GM18505 (cell line): ENCODE results near the gene ZSWIM6.

Experiments
- ATAC-seq: cut with Tn5 transposase; IDR thresholded peaks from one replicate; pipeline ENCODE4 v1.9.1; 2021; ENCODE audit not compliant: unreplicated experiment
- POLR2A ChIP-seq: IDR thresholded peaks from 4 replicates; pipeline ENCODE4 v1.6.1; 2011; ENCODE audit warnings: borderline replicate concordance; ENCODE audit not compliant: insufficient read depth, insufficient read length; ENCODE audit errors: extremely low read depth

The ZSWIM6 gene

DNA sequence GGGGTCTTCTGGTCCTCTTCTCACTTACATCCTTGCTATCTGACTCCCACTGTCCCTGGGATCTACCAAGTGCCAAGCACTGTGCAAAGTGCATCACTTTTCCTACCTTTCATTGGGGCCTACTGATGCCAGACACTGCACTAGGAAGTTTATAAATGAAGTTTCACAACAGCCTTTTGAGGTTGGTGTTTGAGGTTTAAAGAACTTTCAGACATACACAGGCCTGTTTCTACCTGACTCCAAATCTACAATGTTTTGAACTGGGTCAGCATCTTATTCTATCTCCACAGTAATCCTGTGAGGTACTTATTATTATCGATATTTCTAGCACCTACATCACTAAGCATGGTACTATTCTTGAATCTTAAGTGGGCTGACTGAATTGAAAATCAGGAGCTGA is 227.7 kb downstream of the ZSWIM6 start:
- ATAC-seq, result no peak
- no peak for TF ChIP-seq POLR2A

DNA sequence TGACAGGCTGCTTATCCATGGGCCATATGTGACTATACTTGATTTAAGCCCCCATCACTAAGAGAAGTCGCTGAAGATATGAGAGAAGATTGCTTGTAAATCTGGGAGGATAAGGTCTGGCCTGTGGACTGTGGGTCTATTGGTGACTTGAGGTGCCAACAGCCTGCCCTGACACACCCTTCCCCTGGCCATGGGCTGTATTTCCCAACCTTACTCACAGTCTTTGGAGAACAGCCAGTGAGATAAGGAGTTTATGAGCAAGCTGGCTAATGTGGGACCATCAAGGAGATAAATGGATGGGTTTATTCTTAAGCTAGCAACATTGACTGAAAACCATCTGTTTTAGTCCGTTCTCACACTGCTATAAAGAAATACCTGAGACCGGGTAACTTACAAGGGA is 231.3 kb downstream of the ZSWIM6 start:
- no peak for TF ChIP-seq POLR2A
- ATAC-seq, result no peak

DNA sequence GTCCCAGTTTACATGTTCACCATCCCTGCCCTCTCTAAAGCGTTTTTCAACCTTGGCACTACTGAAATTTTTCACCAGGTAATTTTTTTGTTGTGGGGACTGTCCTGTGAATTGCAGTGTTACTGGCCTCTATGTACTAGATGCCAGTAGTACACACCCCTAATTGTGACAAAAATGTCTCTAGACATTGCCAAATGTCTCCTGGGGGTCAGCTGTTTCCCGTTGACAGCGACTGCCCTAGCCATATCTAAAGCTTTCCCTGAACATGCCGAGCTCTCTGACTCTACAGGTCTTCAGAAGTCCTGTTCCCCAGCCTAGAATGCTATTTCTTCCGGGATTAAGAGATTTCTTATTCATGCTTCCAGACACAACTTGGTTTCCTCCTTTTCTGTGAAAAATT is 235.3 kb downstream of the ZSWIM6 start:
- ATAC-seq, result no peak
- no peak for TF ChIP-seq POLR2A

DNA sequence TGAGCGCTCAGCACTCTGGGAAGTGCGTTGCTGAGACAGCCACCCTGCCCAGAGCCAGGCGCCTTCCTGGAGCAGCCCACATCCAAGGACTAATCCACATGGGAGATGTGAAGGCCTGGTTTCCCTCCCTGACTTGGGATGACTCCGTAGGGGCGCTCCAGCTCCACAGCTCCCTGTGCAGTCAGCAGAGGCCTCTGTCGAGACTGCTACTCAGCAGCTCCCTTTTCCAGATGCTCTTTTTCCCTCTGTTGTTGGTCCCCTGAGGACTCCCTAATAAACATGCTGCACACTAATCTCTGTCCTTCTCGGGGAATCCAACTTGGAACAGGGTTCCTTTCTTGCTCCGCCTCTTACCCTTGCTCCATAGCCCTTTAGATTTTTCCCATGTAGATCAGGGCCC is 237.3 kb downstream of the ZSWIM6 start:
- ATAC-seq, result no peak
- no peak for TF ChIP-seq POLR2A

DNA sequence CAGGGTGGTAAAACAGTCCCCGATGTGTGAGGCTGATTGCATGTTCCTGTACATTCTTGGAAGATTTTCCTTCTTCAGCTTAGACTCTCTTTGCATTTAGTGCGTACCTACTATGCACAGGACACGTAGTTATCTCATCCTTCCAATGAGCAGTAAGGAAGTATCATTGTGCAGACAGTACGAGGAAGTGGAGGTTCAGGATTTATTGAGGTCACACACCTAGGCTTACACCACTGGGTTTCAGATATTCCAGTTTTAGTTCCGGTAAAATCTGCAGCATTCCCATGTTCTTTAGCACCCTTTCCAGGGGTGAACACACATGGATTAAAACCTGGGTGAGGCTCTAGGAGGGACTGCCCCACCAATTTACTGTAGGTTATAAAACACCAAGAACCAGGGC is 238.7 kb downstream of the ZSWIM6 start:
- no peak for TF ChIP-seq POLR2A

DNA sequence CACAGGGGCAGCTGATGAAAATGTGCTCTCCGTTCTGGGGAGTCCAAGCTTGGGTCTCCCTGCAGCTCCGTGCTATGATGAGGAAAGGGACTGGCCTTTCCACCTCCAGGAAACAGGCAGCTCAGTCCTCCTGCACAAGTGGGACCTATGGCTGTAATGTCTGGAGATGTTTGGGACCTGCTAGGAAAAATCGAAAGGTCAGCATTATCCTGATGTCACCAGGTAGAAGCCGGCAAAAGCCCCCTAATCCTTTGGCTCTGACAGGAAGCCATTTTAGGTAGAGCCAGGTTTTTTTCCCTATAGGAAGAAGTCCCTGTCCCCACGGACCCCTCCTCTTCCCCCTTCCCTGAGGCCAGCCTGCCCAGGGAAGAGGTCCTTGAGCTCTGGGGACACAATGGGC is 240.9 kb downstream of the ZSWIM6 start:
- TF ChIP-seq POLR2A, result no peak

More for the DNA sequence above, 238.7 kb downstream of the ZSWIM6 start:
- ATAC-seq, result no peak

DNA sequence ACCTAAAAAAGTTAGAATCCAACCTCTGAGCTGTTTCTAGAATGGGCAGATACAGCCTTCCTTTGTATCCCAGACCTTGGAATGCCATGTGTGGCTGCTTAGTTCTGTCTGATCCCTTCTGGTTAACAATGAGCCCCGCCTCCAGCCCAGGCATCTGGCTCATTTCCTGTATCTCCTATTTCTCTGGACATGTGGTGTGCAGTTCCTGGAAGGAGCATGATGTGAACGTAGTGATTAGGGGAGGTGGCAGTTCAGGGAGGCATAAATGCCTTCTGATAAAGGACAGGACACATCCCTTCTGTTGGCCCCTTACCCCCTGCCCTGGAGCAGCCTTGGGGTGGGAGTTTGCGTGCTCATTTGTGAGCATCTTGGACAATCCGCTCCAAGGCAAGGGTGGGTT is 243.0 kb downstream of the ZSWIM6 start:
- TF ChIP-seq POLR2A, result no peak
- ATAC-seq, result no peak

More for the DNA sequence above, 240.9 kb downstream of the ZSWIM6 start:
- ATAC-seq, result no peak

DNA sequence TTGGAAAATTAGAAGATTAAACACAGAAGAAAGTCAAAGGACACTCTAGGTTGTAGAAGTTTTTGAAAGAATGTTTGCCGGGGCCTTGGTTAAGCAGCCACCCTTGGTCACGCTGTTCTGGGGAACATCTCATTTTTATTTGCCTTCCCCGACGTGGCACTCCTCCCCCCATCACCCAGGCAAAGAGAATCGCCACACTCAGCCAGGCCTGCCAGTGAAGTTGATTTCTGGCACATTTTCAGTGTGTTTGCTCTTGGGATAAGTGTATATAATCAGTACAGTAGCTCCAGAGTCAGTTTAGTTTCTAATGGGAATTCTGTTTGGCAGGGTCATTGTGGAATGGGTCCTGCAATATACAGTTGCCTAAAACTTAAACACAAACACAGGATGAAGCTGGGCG is 243.5 kb downstream of the ZSWIM6 start:
- TF ChIP-seq POLR2A, result no peak
- no peak for ATAC-seq

DNA sequence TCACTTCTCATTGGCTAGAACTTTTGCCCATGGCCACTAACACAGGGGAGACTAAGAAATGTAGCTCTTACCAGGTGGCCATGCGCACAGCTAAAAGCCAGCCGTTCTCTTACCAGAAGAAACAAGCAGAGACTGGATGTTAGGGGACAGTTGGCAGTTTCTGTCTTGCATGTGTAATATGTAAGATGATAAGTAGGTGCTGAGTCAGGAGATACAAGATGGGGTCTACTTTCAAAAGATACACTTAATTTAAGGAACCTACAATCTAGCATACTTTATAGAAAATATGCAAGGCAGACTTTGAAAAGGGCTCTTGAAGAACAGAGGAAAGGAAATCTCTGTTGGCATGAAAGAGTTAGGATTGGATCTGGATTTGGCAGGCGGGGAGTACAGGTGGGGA is 244.5 kb downstream of the ZSWIM6 start:
- no peak for ATAC-seq
- TF ChIP-seq POLR2A, result no peak

DNA sequence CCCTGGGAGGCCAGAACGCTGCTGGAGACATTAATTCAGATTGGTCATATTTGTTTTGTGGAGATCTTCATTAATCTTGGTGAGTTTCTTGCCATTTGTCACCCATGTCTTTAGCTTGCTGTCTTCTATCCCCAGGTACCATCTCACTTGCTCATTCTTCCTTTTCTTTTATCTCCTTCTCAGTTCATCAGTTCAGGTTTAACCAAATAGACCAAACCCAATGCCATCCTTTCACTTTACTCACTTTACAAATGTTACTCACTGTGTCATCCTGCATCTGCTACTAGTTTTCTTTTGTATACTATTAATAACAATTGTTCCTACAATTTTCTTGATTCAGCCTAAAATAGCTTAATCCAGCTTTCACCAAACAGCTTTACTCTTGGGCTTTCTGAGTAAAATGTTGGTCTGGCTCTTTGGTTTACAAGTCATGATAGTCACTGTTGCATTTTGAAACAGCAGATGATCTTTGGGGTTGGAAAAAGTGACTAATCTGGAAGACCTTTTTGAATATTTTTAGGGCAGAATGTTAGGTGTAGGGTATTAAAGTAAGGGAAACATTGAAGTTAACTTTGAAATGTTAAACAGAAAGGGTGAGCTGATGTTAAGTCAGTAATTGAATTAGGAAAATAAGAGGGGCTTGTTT is 246.9 kb downstream of the ZSWIM6 start:
- no peak for TF ChIP-seq POLR2A
- ATAC-seq, result no peak

DNA sequence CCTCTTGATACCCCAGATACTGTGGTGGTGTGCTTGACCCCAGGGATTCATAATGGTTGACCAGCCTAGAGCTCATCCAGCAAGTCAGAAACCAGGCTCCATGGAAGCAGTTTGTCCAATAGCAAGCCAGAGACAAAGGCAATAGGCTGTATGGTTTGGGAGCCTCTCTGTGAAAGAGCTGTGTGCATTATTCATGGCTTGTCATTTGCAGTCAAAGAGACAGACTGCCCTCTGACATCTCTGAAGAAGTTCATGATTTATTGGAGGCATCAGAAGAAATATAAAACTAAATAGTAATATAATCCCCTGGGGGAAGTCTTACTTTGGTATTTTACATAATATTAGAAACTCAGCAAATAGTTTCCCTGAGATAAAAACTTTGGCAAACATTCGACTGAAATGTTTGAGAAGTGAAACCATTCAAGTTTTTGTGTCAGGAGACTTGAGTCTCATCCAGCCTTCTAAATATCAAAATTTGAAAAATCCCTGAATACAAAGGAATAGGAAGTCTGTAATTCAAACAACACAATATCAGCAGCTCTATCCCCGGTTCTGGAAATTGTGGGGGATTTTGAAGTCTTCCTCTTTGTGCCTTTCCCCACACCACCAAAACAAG is 250.3 kb downstream of the ZSWIM6 start:
- no peak for ATAC-seq
- TF ChIP-seq POLR2A, result no peak

DNA sequence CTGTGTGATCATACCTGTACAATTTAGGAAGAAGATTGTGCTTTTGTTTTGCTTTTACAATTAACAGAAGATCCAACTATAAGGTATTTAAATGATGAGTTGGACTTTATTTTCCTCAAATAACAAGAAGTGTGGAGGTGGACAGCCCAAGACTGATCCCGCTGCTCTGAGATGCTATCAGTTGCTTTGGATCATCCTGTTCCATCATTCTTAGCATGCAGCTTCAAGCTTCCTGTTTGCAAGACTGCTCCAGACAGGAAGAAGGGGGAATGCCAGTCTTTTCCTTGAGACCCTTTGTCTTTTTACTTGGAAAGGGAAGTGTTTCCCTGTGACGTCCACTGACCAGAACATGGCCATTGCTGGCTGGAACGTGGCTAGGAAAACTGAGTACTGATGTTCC is 250.8 kb downstream of the ZSWIM6 start:
- TF ChIP-seq POLR2A, result no peak
- ATAC-seq, result no peak

DNA sequence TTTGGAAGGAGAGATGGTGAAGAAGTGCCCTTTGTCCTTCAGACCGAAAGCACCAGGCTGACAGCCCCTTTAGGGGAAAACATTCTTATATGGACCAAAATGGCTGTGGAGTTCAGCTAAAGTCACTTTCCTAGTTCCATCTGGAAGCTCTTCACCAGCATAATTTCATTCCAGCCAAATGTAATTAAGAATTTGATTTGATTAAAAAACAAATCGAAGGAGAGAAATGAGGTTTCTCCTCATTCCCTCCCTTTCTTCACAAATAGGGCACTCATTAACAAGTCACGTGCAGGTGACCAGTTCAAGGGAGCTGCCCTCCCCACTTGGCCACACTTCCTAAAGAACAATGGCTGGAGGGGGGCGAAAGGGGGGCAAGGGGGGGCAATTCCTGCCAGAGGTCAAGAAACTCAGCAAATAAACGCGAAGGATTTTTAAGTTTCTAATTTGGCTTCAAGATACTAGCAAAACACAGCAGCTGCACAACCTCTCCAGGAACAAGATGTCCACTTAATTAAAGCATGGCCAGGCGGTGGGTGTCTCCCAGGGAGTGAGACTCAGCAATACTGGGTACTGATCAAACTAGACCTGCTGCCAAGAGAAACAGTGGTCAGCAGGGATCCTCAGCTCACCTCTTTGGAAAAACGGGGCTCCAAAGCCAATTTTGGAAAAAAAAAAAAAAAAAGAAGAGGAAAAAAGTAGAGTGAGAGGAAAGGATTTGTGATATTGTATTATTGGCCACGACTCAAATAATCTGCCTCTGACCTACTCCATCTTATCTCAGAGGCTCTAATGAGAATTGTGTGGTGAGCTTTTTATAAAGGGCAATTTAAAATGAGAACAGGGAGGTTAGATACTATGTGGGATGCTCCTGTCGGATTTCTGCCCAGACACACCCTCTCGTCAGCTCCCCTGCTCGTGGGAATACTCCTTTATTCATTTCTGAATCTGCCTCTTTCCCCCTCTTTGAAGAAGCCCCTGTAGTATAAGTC is 254.3 kb downstream of the ZSWIM6 start:
- no peak for ATAC-seq
- no peak for TF ChIP-seq POLR2A
